Lung (tissue), 12 donors: ENCODE measurements around the gene MAN2C1. TPM values are rescaled to one million over a fixed set of nuclear protein-coding genes. Genes with fewer than 3 reads are reported as not detected.
A peak's percentile ranks its signal among the peaks of the same experiment; 100 is the strongest.

Experiments
- ATAC-seq: fragments of 200-7000 bp; cut with Tn5 transposase; one replicate; pipeline ENCODE4 v1.9.1; 2020; ENCODE audit warnings: moderate number of reproducible peaks; ENCODE audit not compliant: insufficient read depth, low FRiP score
- DNase-seq, 3 donors: peaks; one replicate each; pipeline ENCODE4 v3.0.0-alpha.2; 2013 to 2017
- H3K27ac ChIP-seq, 2 donors: one replicate each; pipeline ENCODE4 v1.5.1; 2013; ENCODE audit warnings: mild to moderate bottlenecking in 2 of 2, moderate library complexity in 2 of 2, control low read depth in 1 of 2, inconsistent platforms in 1 of 2, low read depth in 1 of 2, low read length in 1 of 2
- H3K27me3 ChIP-seq, 3 donors: one replicate each; pipeline ENCODE4 v1.5.1; 2013; ENCODE audit warnings: low read length in 2 of 3; ENCODE audit not compliant: control insufficient read depth in 3 of 3, insufficient read depth in 3 of 3
- H3K36me3 ChIP-seq, 4 donors: one replicate each; pipeline ENCODE4 v1.5.1; 2013; ENCODE audit warnings: low read length in 4 of 4, mild to moderate bottlenecking in 1 of 4, moderate library complexity in 1 of 4; ENCODE audit not compliant: control insufficient read depth in 4 of 4, insufficient read depth in 4 of 4
- H3K4me1 ChIP-seq, 5 donors: one replicate each; pipeline ENCODE4 v1.5.1; 2013; ENCODE audit warnings: low read length in 5 of 5, mild to moderate bottlenecking in 2 of 5, moderate library complexity in 1 of 5; ENCODE audit not compliant: control insufficient read depth in 5 of 5, insufficient read depth in 5 of 5
- H3K4me3 ChIP-seq: one replicate; pipeline ENCODE4 v1.5.1; 2013; ENCODE audit warnings: mild to moderate bottlenecking, control low read depth, moderate library complexity
- H3K9ac ChIP-seq, 2 donors: one replicate each; pipeline ENCODE4 v1.5.1; 2013; ENCODE audit warnings: low read length in 2 of 2, control low read depth in 1 of 2; ENCODE audit not compliant: insufficient read depth in 1 of 2
- H3K9me3 ChIP-seq, 4 donors: one replicate each; pipeline ENCODE4 v1.5.1; 2013; ENCODE audit warnings: low read length in 3 of 4, mild to moderate bottlenecking in 1 of 4, moderate library complexity in 1 of 4; ENCODE audit not compliant: control insufficient read depth in 4 of 4, insufficient read depth in 3 of 4
- CTCF ChIP-seq: IDR thresholded peaks from 2 replicates; pipeline ENCODE4 v1.5.1; 2012; ENCODE audit warnings: mild to moderate bottlenecking; ENCODE audit errors: control extremely low read depth, extremely low read depth
- WGBS, 2 donors: extraction: QIAGEN DNeasy Blood & Tissue Kit; methylation state at CpG; one replicate each; pipeline ENCODE4 v1.1.7; 2013; 5-methylcytosine and 5-hydroxymethylcytosine counted together
- polyA plus RNA-seq, 2 donors: library from polyadenylated mRNA; stranded (reverse); fragments of 200-250 nt; gene quantifications; one replicate each; pipeline ENCODE4 v1.2.1, GENCODE V29; 2013
- total RNA-seq, 2 donors: library from RNA; depleted of rRNA in 1 of 2; stranded (reverse); fragments of >200 nt in 1 of 2; gene quantifications; one replicate each; pipeline ENCODE4 v1.2.1, GENCODE V29; 2014 to 2021
- donor health status: control.
- donor health status: control.
- donor health status: Bipolar disorder and iron deficiency.
- donor health status: healthy.
- donor health status: DM: yes; HTN: yes; CAD: no.

MAN2C1 gene
- total and polyA plus RNA-seq, 4 donors = 139 to 321 (median 217) TPM

DNA sequence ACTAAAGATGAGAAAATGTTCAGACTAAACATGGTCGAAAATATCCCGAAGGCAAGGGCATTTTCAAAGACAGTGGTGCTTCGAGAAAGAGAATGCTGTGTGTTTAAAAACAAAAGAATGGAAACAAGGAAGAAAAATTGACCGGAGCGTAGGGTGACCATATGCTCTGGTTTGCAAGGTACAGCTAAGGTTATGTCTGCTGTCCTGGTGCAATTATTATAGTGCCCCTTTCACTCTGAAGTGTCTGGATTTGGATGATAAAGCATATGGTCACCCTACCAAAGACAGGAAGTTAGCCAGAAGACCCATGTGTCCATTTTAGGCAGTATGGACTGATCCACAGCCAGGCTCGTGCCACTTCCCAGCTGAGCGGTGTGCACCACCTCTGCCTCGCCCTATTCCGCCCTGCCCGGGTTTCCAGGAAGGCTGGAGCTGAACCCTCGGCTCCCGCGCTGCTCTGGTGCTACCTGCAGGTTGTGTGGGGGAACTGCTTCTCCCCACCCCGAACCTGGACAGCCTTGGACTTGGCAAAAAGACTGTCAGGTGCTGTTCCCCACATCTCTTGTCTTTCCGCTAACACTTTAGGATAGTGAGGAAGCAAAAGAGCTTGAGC is 60.5 kb downstream of the MAN2C1 start:
- H3K4me1 ChIP-seq = no peaks in the 10 kb centered on the region
- no peak for ATAC-seq
- DNase-seq = peak; percentile 5 to 27 (median 21)

GRCh38 chr15:75306188-75306587 is 62.2 kb downstream of the MAN2C1 start:
- H3K9ac ChIP-seq = no peak overlapping the region
- no peak for ATAC-seq

More for the DNA sequence above, 60.5 kb downstream of the MAN2C1 start:
- 34 to 37% methylated on average over 15 of the region's 15 CpGs for WGBS, 2 donors
- no peak for TF ChIP-seq CTCF
- H3K27ac ChIP-seq = no peak overlapping the region
- no peaks in the 10 kb centered on the region for H3K36me3 ChIP-seq
- H3K9me3 ChIP-seq = no peaks in the 10 kb centered on the region
- H3K9ac ChIP-seq = no peak overlapping the region
- no peak overlapping the region for H3K4me3 ChIP-seq
- peaks cover 0 to 14% (median 5%) of the 10 kb centered on the region in 3 donors for H3K27me3 ChIP-seq

More at GRCh38 chr15:75306188-75306587, 62.2 kb downstream of the MAN2C1 start:
- Histone ChIP-seq H3K9me3 (no peaks in the 10 kb centered on the region), H3K4me3 (no peak overlapping the region), H3K27me3 (peaks cover 0 to 14% (median 5%) of the 10 kb centered on the region in 3 donors), H3K27ac (no peak overlapping the region), H3K36me3 (no peaks in the 10 kb centered on the region), H3K4me1 (no peaks in the 10 kb centered on the region)
- no peak for DNase-seq
- WGBS, 2 donors = 65 to 74% methylated on average over 3 of the region's 3 CpGs
- TF ChIP-seq CTCF = no peak

Other genes with a start within 250 kb of the MAN2C1 start
- gene C15orf39, start 166.7 kb downstream of the MAN2C1 start, total RNA-seq = 10 to 100 TPM; 16.8 to 57.7 TPM
- 10 to 100 TPM; 13.1 to 34.4 TPM for gene C15orf39, start 166.7 kb downstream of the MAN2C1 start, polyA plus RNA-seq
- gene GOLGA6C, start 110.3 kb downstream of the MAN2C1 start, total RNA-seq = not detected
- gene GOLGA6C, start 110.3 kb downstream of the MAN2C1 start, polyA plus RNA-seq = under 1 TPM in 1 of 2 donors, not detected in 1; 0.01 TPM
- gene GOLGA6D, start 85.8 kb downstream of the MAN2C1 start, total RNA-seq = under 1 TPM in 1 of 2 donors, not detected in 1; 0.12 TPM
- gene GOLGA6D, start 85.8 kb downstream of the MAN2C1 start, polyA plus RNA-seq = not detected
- 10 to 100 TPM; 36.2 to 80.7 TPM for gene COMMD4, start 32.5 kb downstream of the MAN2C1 start, total RNA-seq
- 100 to 1,000 TPM in 1 of 2 donors, 10 to 100 TPM in 1; 95.6 to 135 TPM for gene COMMD4, start 32.5 kb downstream of the MAN2C1 start, polyA plus RNA-seq
- gene NEIL1, start 21.6 kb downstream of the MAN2C1 start, total RNA-seq = 10 to 100 TPM; 36.4 to 46.8 TPM
- 10 to 100 TPM; 13.8 to 36.4 TPM for gene NEIL1, start 21.6 kb downstream of the MAN2C1 start, polyA plus RNA-seq
- gene SIN3A, start 83.1 kb upstream of the MAN2C1 start, total RNA-seq = 10 to 100 TPM; 66.1 to 86.1 TPM
- gene SIN3A, start 83.1 kb upstream of the MAN2C1 start, polyA plus RNA-seq = 10 to 100 TPM in 1 of 2 donors, 1 to 10 TPM in 1; 9.8 to 19.9 TPM
- gene PTPN9, start 210.7 kb upstream of the MAN2C1 start, total RNA-seq = 10 to 100 TPM; 24.1 to 32.4 TPM
- gene PTPN9, start 210.7 kb upstream of the MAN2C1 start, polyA plus RNA-seq = 10 to 100 TPM in 1 of 2 donors, 1 to 10 TPM in 1; 7.1 to 15.6 TPM